ENCODE results near the gene FCSK. TPM values are rescaled to one million over a fixed set of nuclear protein-coding genes. Genes with fewer than 3 reads are reported as not detected.

The FCSK gene
- total RNA-seq, 1 donor from 2014 or later, result 26.0 TPM

DNA sequence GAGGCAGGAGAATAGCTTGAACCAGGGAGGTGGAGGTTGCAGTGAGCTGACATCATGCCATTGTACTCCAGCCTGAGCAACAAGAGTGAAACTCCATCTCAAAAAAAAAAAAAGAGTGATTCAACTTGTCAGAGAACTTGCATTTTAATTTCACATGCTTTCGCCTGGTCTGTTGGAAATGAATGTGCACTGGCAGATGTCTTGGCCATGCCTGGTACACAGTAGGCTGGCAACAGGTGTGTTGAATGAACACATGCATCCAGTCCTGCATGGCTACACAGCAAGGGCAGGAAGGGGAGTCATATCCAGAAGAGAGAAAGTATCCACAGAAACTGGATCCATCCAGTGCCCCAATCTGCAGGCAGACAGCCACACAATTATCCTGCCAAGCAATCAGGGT, 57.4 kb downstream of the FCSK start:
- Histone ChIP-seq H3K4me3 (no peak overlapping the region), H3K36me3 (peaks cover 100% of the 10 kb centered on the region), H3K9me3 (no peaks in the 10 kb centered on the region), H3K27ac (no peak overlapping the region), H3K4me1 (no peaks in the 10 kb centered on the region), H3K27me3 (no peaks in the 10 kb centered on the region)
- DNase-seq (no peak), ATAC-seq (no peak)
- intact Hi-C loops (cut with DNase I), result no loop called here
- TF ChIP-seq, protein P1, sequence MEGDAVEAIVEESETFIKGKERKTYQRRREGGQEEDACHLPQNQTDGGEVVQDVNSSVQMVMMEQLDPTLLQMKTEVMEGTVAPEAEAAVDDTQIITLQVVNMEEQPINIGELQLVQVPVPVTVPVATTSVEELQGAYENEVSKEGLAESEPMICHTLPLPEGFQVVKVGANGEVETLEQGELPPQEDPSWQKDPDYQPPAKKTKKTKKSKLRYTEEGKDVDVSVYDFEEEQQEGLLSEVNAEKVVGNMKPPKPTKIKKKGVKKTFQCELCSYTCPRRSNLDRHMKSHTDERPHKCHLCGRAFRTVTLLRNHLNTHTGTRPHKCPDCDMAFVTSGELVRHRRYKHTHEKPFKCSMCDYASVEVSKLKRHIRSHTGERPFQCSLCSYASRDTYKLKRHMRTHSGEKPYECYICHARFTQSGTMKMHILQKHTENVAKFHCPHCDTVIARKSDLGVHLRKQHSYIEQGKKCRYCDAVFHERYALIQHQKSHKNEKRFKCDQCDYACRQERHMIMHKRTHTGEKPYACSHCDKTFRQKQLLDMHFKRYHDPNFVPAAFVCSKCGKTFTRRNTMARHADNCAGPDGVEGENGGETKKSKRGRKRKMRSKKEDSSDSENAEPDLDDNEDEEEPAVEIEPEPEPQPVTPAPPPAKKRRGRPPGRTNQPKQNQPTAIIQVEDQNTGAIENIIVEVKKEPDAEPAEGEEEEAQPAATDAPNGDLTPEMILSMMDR (IDR thresholded peaks at IDR 0.05), result no peak

DNA sequence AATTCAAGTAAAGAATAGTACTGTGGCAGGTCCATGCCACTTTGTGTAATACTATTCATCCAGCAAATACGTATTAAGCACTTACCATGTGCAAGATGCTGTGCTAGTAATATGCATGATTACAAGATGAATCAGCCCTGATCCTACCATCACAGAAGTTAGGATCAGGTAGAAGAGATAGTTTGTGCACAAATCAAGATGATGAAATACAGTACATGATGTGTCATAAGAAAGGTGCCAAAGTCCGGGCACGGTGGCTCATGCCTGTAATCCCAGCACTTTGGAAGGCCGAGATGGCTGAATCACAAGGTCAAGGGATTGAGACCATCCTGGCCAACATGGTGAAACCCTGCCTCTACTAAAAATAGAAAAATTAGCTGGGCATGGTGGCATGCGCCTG, 58.1 kb downstream of the FCSK start:
- Histone ChIP-seq H3K27ac (no peak overlapping the region), H3K9me3 (no peaks in the 10 kb centered on the region), H3K4me3 (no peak overlapping the region), H3K36me3 (peaks cover 100% of the 10 kb centered on the region), H3K4me1 (no peaks in the 10 kb centered on the region), H3K27me3 (no peaks in the 10 kb centered on the region)
- intact Hi-C loops (cut with DNase I), result no loop called here
- no peak for ATAC-seq
- TF ChIP-seq, protein P1 (IDR thresholded peaks at IDR 0.05), result no peak
- DNase-seq, result no peak

DNA sequence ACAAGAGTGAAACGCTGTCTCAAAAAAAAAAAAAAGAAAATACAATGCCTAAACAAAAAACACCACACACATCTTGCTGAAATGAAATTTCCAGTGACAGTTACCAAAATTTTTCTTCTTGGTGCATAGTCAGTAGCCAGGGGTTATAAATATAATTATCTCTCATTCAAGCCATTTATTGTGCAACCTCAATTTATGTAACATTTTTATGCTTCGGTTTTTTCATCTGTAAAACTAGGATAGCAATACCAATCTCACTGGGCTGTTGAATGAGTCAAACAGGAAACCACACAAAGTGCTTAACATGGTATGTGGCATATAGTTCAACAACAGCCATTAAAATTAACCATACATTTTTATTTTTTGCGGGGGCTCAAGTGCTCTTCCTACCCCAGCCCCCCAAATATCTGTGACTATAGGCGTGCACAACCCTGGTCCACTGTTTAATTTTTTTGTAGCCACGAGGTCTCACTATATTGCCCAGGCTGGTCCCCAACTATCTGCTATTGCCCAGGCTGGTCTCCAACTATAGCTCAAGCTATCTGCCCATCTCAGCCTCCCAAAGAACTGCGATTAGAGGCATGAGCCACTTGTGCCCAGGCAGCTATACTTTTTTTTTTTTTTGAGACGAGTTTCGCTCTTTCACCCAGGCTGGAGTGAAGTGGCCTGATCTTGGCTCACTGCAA, 66.4 kb downstream of the FCSK start:
- Histone ChIP-seq H3K4me3 (no peak overlapping the region), H3K27me3 (no peaks in the 10 kb centered on the region), H3K9me3 (no peaks in the 10 kb centered on the region), H3K36me3 (peaks cover 37% of the 10 kb centered on the region), H3K4me1 (peaks cover 22% of the 10 kb centered on the region), H3K27ac (no peak overlapping the region)
- intact Hi-C loops (cut with DNase I), result no loop called here
- no peak for ATAC-seq
- TF ChIP-seq, protein P1 (IDR thresholded peaks at IDR 0.05), result no peak
- DNase-seq, result no peak

DNA sequence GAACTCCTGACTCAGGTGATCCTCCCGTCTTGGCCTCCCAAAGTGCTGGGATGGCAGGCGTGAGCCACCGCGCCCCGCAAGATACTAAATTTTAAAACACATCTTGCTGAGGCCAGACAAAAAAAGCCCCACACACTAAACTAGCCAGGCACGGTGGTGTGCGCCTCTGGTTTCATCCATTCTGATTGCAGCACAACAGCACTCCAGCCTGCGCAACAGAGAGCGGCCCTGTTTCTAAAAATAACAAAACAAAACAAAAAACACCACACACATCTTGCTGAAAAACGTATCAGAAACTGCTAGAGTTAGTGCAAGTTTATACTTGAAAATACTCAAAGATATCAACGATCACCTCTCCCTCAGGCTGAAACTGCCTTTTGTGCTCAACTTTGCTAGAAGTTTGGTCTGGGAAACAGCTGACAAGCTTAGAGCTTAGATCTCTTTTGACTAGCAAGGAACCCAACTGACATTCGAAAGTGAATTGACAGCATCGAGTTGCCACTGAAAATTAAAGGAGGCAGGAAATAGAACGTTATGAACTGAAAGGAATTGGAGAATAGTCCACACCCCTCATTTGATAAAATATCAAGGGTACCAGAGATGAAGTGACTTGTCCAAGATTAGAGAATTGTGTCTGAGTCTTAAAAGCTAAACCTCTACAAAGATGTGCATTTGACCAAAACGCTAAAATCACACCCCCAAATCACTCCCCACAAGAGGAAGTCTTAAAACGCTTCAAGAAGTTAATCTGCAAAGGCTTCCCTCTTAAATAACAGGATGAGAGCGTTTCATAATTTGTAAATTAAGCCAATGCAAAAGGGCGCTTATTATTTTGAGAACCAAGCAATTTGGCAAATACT, 68.1 kb downstream of the FCSK start:
- DNase-seq, result no peak

DNA sequence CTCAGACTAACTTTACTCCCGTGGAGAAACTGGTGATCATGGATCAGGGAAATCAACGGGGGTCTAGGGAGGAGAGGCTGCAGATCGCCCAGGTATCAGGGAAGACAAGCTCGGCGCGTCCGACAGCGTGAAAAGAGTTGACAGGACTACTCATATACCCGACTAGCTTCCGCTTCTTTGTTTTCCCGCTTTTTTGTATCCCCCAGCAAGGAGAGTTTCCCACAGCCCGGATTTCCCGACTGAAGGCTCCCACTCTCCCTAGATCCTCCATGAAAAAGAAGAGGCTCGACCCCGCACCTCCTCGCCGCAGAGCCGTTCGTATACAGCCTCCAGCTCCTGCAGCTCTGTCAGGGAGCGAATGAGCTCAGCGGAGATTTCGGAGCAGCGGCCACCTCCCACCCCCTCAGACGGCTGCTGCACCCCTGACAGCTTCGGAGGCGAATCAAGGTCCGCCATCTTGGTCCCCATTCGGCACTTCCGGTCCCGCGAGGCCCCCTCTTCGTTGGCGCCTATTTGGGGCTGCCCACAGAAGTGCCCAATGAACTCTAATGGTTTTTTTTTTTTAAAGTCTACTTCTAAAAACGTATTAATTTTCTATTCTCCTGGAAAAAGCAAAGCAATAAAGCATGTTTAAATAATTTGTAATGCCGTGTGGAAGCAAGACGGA, 68.8 kb downstream of the FCSK start, which contains the start of gene COG4:
Gene COG4 (minus strand): TSS at position 479 of the 667 bp plus-strand sequence. CDS start 11 bp downstream, at position 468.
- no peaks in the 10 kb centered on the region for H3K9me3 ChIP-seq
- intact Hi-C loops (cut with DNase I), result no loop called here
- H3K27me3 ChIP-seq, result no peaks in the 10 kb centered on the region
- H3K4me1 ChIP-seq, result peaks cover 41% of the 10 kb centered on the region
- ATAC-seq (peak; percentile 96), DNase-seq (peak; percentile 92)
- H3K36me3 ChIP-seq, result peaks cover 34% of the 10 kb centered on the region
- peak within 1 kb of the TSS; percentile 73 for H3K4me3 ChIP-seq
- TF ChIP-seq, protein P1 (IDR thresholded peaks at IDR 0.05), result no peak
- H3K27ac ChIP-seq, result peak within 1 kb of the TSS; percentile 91

More for the DNA sequence above, 68.1 kb downstream of the FCSK start:
- Histone ChIP-seq H3K4me3 (peak overlapping the region; percentile 73), H3K4me1 (peaks cover 38% of the 10 kb centered on the region), H3K27ac (peak overlapping the region; percentile 91), H3K36me3 (peaks cover 36% of the 10 kb centered on the region), H3K9me3 (no peaks in the 10 kb centered on the region), H3K27me3 (no peaks in the 10 kb centered on the region)
- TF ChIP-seq, protein P1 (IDR thresholded peaks at IDR 0.05), result no peak
- no peak for ATAC-seq
- intact Hi-C loops (cut with DNase I), result no loop called here

All from upper lobe of right lung (tissue), 1 donor.